Measurements from ENCODE around the gene MRC1. TPM values are rescaled to one million over a fixed set of nuclear protein-coding genes. Genes with fewer than 3 reads are reported as not detected.

MRC1 gene
- total and polyA plus RNA-seq, 4 donors, result 14.0 to 161 (median 43.6) TPM

GRCh38 chr10:17910125-17910789, 101.1 kb downstream of the MRC1 start:
- Histone ChIP-seq H3K9ac (ENCODE audit: insufficient read depth in 1 of 2, low read length in 2 of 2) (no peak overlapping the region), H3K36me3 (ENCODE audit: control insufficient read depth in 4 of 4, insufficient read depth in 4 of 4, low read length in 4 of 4) (no peaks in the 10 kb centered on the region), H3K4me3 (no peak overlapping the region), H3K9me3 (ENCODE audit: control insufficient read depth in 4 of 4, insufficient read depth in 3 of 4, low read length in 3 of 4) (peaks cover 0 to 2% (median 0%) of the 10 kb centered on the region in 4 donors), H3K27ac (ENCODE audit: low read depth in 1 of 2, low read length in 1 of 2) (no peak overlapping the region), H3K27me3 (ENCODE audit: control insufficient read depth in 3 of 3, insufficient read depth in 3 of 3, low read length in 2 of 3) (peaks cover 0 to 2% (median 0%) of the 10 kb centered on the region in 3 donors), H3K4me1 (ENCODE audit: control insufficient read depth in 5 of 5, insufficient read depth in 5 of 5, low read length in 5 of 5) (peaks cover 0 to 25% (median 2%) of the 10 kb centered on the region in 5 donors)
- 24 to 31% methylated on average over 12 of the region's 12 CpGs for WGBS, 2 donors
- ATAC-seq (ENCODE audit: insufficient read depth, low FRiP score) (no peak), DNase-seq (peak in 2 of 3 donors; percentile 49 to 62)
- peak; percentile 9 for TF ChIP-seq CTCF (IDR thresholded peaks at IDR 0.05; ENCODE audit: control extremely low read depth, extremely low read depth)

- no peak for TF ChIP-seq CTCF (IDR thresholded peaks at IDR 0.05; ENCODE audit: control extremely low read depth, extremely low read depth)
- peaks cover 0 to 27% (median 2%) of the 10 kb centered on the region in 5 donors for H3K4me1 ChIP-seq (ENCODE audit: control insufficient read depth in 5 of 5, insufficient read depth in 5 of 5, low read length in 5 of 5)
- no peaks in the 10 kb centered on the region for H3K36me3 ChIP-seq (ENCODE audit: control insufficient read depth in 4 of 4, insufficient read depth in 4 of 4, low read length in 4 of 4)
- WGBS, 2 donors, result 40 to 68% methylated on average over 4 of the region's 4 CpGs
- no peak overlapping the region for H3K9ac ChIP-seq (ENCODE audit: insufficient read depth in 1 of 2, low read length in 2 of 2)
- ATAC-seq (ENCODE audit: insufficient read depth, low FRiP score) (no peak), DNase-seq (peak in 2 of 3 donors; percentile 95)
- H3K27ac ChIP-seq (ENCODE audit: low read depth in 1 of 2, low read length in 1 of 2), result no peak overlapping the region
- peaks cover 0 to 2% (median under 1%) of the 10 kb centered on the region in 4 donors for H3K9me3 ChIP-seq (ENCODE audit: control insufficient read depth in 4 of 4, insufficient read depth in 3 of 4, low read length in 3 of 4)
- no peaks in the 10 kb centered on the region for H3K27me3 ChIP-seq (ENCODE audit: control insufficient read depth in 3 of 3, insufficient read depth in 3 of 3, low read length in 2 of 3)
- H3K4me3 ChIP-seq, result no peak overlapping the region
These were observed 103.6 kb downstream of the MRC1 start for GRCh38 chr10:17912754-17913153.

- Histone ChIP-seq H3K9ac (ENCODE audit: insufficient read depth in 1 of 2, low read length in 2 of 2) (no peak overlapping the region), H3K9me3 (ENCODE audit: control insufficient read depth in 4 of 4, insufficient read depth in 3 of 4, low read length in 3 of 4) (peaks cover 0 to 2% (median under 1%) of the 10 kb centered on the region in 4 donors), H3K27ac (ENCODE audit: low read depth in 1 of 2, low read length in 1 of 2) (peak overlapping the region in 1 of 2 donors; percentile 11), H3K4me3 (no peak overlapping the region), H3K36me3 (ENCODE audit: control insufficient read depth in 4 of 4, insufficient read depth in 4 of 4, low read length in 4 of 4) (no peaks in the 10 kb centered on the region), H3K27me3 (ENCODE audit: control insufficient read depth in 3 of 3, insufficient read depth in 3 of 3, low read length in 2 of 3) (no peaks in the 10 kb centered on the region), H3K4me1 (ENCODE audit: control insufficient read depth in 5 of 5, insufficient read depth in 5 of 5, low read length in 5 of 5) (peaks cover 0 to 30% (median 2%) of the 10 kb centered on the region in 5 donors)
- DNase-seq, result peak in 1 of 3 donors; percentile 32
- WGBS, 2 donors, result 74 to 81% methylated on average over 5 of the region's 5 CpGs
- ATAC-seq (ENCODE audit: insufficient read depth, low FRiP score), result no peak
- no peak for TF ChIP-seq CTCF (IDR thresholded peaks at IDR 0.05; ENCODE audit: control extremely low read depth, extremely low read depth)
These were observed 104.5 kb downstream of the MRC1 start for GRCh38 chr10:17913604-17914003.
